GM21576 (cell line): ENCODE measurements around the gene SH3TC1.

Source experiments
- ATAC-seq: cut with Tn5 transposase; IDR thresholded peaks from one replicate; pipeline ENCODE4 v1.9.1; 2021; ENCODE audit warnings: mild to moderate bottlenecking, moderate library complexity; ENCODE audit not compliant: unreplicated experiment

Gene SH3TC1

GRCh38 chr4:8163436-8164193 is 35.5 kb upstream of the SH3TC1 start:
- no peak for ATAC-seq

- no peak for ATAC-seq
These were observed 34.9 kb upstream of the SH3TC1 start for GRCh38 chr4:8164194-8164565.

GRCh38 chr4:8164687-8165086 is 34.4 kb upstream of the SH3TC1 start:
- no peak for ATAC-seq

- ATAC-seq: no peak
These were observed 33.7 kb upstream of the SH3TC1 start for GRCh38 chr4:8165374-8165896.

- ATAC-seq: no peak
These were observed 31.8 kb upstream of the SH3TC1 start for GRCh38 chr4:8167291-8167690.

- no peak for ATAC-seq
These were observed 31.3 kb upstream of the SH3TC1 start for GRCh38 chr4:8167815-8168214.

- ATAC-seq: no peak
These were observed 30.9 kb upstream of the SH3TC1 start for GRCh38 chr4:8168232-8168631.

GRCh38 chr4:8168832-8169598 is 30.1 kb upstream of the SH3TC1 start:
- no peak for ATAC-seq

GRCh38 chr4:8169763-8170162 is 29.3 kb upstream of the SH3TC1 start:
- no peak for ATAC-seq

- ATAC-seq: no peak
These were observed 28.7 kb upstream of the SH3TC1 start for GRCh38 chr4:8170341-8170740.

GRCh38 chr4:8171266-8171665 is 27.8 kb upstream of the SH3TC1 start:
- ATAC-seq: no peak

- ATAC-seq: peak; percentile 59
These were observed 26.8 kb upstream of the SH3TC1 start for GRCh38 chr4:8171984-8172924.

GRCh38 chr4:8173492-8174242 is 25.4 kb upstream of the SH3TC1 start:
- ATAC-seq: no peak

GRCh38 chr4:8174970-8175369 is 24.1 kb upstream of the SH3TC1 start:
- ATAC-seq: no peak

- ATAC-seq: no peak
These were observed 23.4 kb upstream of the SH3TC1 start for GRCh38 chr4:8175686-8176085.

- ATAC-seq: peak; percentile 69
These were observed 22.3 kb upstream of the SH3TC1 start for GRCh38 chr4:8176547-8177399.

GRCh38 chr4:8177552-8177951 is 21.5 kb upstream of the SH3TC1 start:
- no peak for ATAC-seq

GRCh38 chr4:8177956-8178355 is 21.1 kb upstream of the SH3TC1 start:
- no peak for ATAC-seq

GRCh38 chr4:8179074-8179473 is 20.0 kb upstream of the SH3TC1 start:
- ATAC-seq: no peak
